HUES48 (cell line): ENCODE results near the gene ABLIM2.

Experiments used
- H3K27ac ChIP-seq: one replicate; pipeline ENCODE4 v1.7.0; 2013; ENCODE audit warnings: low read depth, low read length, inconsistent platforms
- H3K27me3 ChIP-seq: 2 replicates; pipeline ENCODE4 v1.6.1; 2013; ENCODE audit warnings: mild to moderate bottlenecking, low read length; ENCODE audit not compliant: control insufficient read depth, insufficient read depth
- H3K36me3 ChIP-seq: 2 replicates; pipeline ENCODE4 v1.6.1; 2013; ENCODE audit warnings: low read length; ENCODE audit not compliant: control insufficient read depth, insufficient read depth
- H3K4me1 ChIP-seq: 2 replicates; pipeline ENCODE4 v1.6.1; 2013; ENCODE audit warnings: mild to moderate bottlenecking, low read length; ENCODE audit not compliant: control insufficient read depth, insufficient read depth
- H3K4me3 ChIP-seq: 2 replicates; pipeline ENCODE4 v1.5.1; 2013; ENCODE audit warnings: mild to moderate bottlenecking, low read depth, low read length
- H3K9ac ChIP-seq: 2 replicates; pipeline ENCODE4 v1.6.1; 2013; ENCODE audit warnings: mild to moderate bottlenecking, low read depth, low read length, moderate library complexity
- H3K9me3 ChIP-seq: 2 replicates; pipeline ENCODE4 v1.6.1; 2013; ENCODE audit warnings: low read length; ENCODE audit not compliant: control insufficient read depth, insufficient read depth

Gene ABLIM2

DNA sequence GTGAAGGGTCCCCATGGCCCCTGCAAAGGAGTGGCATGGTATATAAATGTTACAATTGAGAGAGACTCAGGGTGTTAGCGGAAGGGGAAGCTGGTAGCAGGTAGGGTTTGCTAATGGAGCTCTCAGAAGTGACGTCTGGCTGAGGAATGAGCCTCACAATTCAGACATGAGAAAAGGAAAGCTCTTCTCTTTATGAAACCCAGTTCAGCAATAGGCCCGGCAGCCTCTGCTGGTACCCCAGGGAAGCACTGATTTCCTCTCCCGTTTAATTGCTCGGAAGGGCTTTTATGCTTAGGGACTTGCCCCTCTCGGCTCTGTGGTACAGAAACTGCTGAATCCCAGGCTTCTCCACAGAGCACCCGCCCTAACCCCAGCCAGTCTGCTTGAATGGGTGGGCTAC, 199.5 kb downstream of the ABLIM2 start:
- Histone ChIP-seq H3K36me3 (no peaks in the 10 kb centered on the region), H3K27ac (no peak overlapping the region), H3K27me3 (no peaks in the 10 kb centered on the region), H3K4me3 (no peak overlapping the region), H3K9ac (no peak overlapping the region), H3K9me3 (no peaks in the 10 kb centered on the region), H3K4me1 (peaks cover 8% of the 10 kb centered on the region)

DNA sequence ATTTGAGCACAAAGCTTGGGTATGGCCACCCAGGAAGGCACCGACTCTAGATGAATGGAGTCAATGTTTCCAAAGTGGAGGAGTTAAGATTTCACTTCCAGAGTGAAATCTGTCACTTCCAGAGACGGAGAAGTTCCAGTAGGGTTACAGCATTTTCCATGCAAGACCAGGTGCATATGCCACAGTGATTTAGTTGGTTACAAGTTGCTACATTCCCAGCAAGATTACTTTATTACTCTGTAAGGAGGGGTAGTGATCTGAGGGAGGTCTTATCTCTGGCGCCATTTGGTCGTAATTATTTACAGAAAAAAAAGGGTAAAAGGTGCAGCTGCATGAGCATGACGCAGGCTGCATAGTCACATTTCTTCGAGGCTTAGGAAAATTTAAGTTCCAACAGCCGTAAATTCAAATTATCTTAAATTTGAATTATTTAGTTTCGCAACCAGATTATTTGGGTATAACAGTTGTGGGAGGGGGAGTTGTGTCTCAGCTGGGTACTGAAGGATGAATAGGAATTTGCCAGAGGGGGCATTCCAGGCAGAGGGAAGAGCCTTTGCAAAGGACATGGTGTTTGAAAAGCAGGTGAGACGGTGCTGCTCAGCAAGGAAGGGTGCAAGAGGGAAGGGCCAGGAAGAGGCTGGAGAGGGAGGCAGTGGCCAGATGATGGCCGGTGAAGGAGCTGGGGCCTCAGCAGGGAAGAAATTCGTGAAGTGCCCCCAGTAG, 201.5 kb downstream of the ABLIM2 start:
- H3K9ac ChIP-seq: no peak overlapping the region
- no peak overlapping the region for H3K4me3 ChIP-seq
- H3K4me1 ChIP-seq: peaks cover 8% of the 10 kb centered on the region
- no peaks in the 10 kb centered on the region for H3K9me3 ChIP-seq
- H3K36me3 ChIP-seq: no peaks in the 10 kb centered on the region
- H3K27me3 ChIP-seq: no peaks in the 10 kb centered on the region
- H3K27ac ChIP-seq: no peak overlapping the region

GRCh38 chr4:7956270-7956808, 202.3 kb downstream of the ABLIM2 start:
- Histone ChIP-seq H3K27ac (no peak overlapping the region), H3K9ac (no peak overlapping the region), H3K4me3 (no peak overlapping the region), H3K36me3 (no peaks in the 10 kb centered on the region), H3K9me3 (no peaks in the 10 kb centered on the region), H3K27me3 (no peaks in the 10 kb centered on the region), H3K4me1 (peaks cover 8% of the 10 kb centered on the region)

GRCh38 chr4:7955393-7955792, 203.2 kb downstream of the ABLIM2 start:
- Histone ChIP-seq H3K27ac (no peak overlapping the region), H3K4me3 (no peak overlapping the region), H3K27me3 (no peaks in the 10 kb centered on the region), H3K4me1 (peaks cover 3% of the 10 kb centered on the region; the same call in 1 of the 2 replicates), H3K36me3 (no peaks in the 10 kb centered on the region), H3K9me3 (no peaks in the 10 kb centered on the region), H3K9ac (no peak overlapping the region)

- no peaks in the 10 kb centered on the region for H3K9me3 ChIP-seq
These were observed 206.0 kb downstream of the ABLIM2 start for GRCh38 chr4:7952615-7953014.

DNA sequence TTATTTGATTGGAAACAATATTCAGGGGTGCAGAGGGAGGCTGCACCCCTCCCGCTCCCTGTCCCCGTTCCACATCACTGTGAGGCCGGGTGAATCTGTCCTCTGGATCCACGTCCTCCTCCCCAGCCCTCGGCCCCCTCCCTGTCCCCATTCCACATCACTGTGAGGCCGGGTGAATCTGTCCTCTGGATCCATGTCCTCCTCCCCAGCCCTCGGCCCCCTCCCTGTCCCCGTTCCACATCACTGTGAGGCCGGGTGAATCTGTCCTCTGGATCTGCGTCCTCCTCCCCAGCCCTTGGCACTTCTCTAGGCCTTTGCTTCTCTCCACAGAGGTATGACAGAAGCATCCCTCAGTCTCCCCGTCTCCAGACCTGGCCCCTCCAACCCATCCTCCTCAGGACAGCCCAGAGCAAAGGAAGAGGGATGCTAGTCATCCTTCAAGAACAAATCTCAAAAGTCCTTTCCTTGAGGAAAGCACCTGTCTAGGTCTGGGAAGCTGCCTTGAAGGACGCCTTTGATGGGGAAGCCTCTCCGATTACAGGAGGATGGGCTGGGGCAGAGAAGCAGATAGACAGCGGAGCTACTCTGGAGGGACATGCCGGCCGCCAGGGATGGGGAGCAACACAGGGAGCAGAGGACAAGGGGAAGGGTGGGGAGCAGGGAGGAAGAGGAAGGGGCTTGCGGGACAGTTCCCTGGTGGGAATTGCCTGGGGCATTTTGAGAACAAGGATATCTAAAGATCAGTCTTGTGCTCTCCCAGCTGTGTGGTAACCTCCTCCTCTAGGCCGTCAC, 208.1 kb downstream of the ABLIM2 start:
- Histone ChIP-seq H3K9ac (no peak overlapping the region), H3K27me3 (no peaks in the 10 kb centered on the region), H3K4me1 (no peaks in the 10 kb centered on the region), H3K36me3 (no peaks in the 10 kb centered on the region), H3K9me3 (no peaks in the 10 kb centered on the region), H3K4me3 (no peak overlapping the region), H3K27ac (no peak overlapping the region)

More at GRCh38 chr4:7952615-7953014, 206.0 kb downstream of the ABLIM2 start:
- Histone ChIP-seq H3K27me3 (no peaks in the 10 kb centered on the region), H3K27ac (no peak overlapping the region), H3K36me3 (no peaks in the 10 kb centered on the region), H3K4me3 (no peak overlapping the region), H3K9ac (no peak overlapping the region), H3K4me1 (no peaks in the 10 kb centered on the region; the same call in 1 of the 2 replicates)

DNA sequence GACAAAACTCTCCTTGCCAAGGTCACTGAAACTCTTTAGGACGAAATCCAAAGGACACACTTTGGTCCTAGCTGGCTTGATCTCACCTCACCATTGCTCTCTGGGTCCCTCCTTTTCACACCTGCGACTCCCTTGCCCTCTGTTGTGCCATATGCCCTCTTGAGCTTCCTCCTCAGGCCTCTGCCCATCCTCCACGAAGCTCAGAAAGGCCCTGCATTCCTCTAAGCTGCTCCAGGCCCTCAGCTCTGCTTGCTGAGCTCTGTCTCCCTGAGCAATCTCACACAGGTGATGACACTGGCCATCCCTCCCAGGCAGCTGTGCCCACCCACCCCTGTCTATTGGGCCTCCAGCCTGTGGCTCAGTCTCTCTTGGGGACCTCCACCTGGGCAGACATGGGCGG, 208.9 kb downstream of the ABLIM2 start:
- Histone ChIP-seq H3K4me1 (no peaks in the 10 kb centered on the region), H3K9ac (no peak overlapping the region), H3K36me3 (no peaks in the 10 kb centered on the region), H3K9me3 (no peaks in the 10 kb centered on the region), H3K27me3 (no peaks in the 10 kb centered on the region), H3K27ac (no peak overlapping the region), H3K4me3 (no peak overlapping the region)

- Histone ChIP-seq H3K9me3 (no peaks in the 10 kb centered on the region), H3K4me1 (no peaks in the 10 kb centered on the region), H3K27ac (no peak overlapping the region), H3K27me3 (no peaks in the 10 kb centered on the region), H3K4me3 (no peak overlapping the region), H3K9ac (no peak overlapping the region), H3K36me3 (no peaks in the 10 kb centered on the region)
These were observed 210.7 kb downstream of the ABLIM2 start for GRCh38 chr4:7947927-7948326.

- Histone ChIP-seq H3K4me3 (no peak overlapping the region), H3K9me3 (no peaks in the 10 kb centered on the region), H3K4me1 (peaks cover 10% of the 10 kb centered on the region), H3K9ac (no peak overlapping the region), H3K36me3 (no peaks in the 10 kb centered on the region), H3K27me3 (no peaks in the 10 kb centered on the region), H3K27ac (no peak overlapping the region)
These were observed 212.8 kb downstream of the ABLIM2 start for GRCh38 chr4:7945709-7946380.

DNA sequence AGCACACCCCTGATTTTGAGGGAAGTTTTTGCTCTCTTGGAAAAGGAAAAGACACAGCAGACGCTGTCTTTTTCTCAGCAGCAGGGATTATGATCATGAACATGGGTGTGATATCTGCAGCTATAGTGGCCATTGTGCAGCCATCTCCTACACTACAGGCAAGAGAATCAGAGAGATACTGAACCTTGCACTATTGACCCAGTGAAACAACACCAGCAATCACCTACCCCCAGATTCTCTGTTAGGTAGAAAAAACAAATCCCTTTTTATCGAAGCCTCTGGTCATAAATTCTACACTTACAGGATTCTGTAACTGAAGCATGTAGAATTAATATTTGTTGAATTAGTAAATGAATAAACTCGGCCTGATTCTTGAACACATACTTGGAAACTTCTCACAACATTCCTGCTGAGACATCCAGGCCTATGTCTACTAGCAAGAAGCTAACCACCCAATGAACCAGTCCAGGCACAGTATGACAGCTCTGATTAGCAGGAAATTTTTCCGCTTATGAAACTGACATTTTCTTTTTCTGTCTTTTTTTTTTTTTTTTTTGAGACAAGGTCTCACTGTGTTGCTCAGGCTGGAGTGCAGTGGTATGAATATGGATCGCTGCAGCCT, 213.9 kb downstream of the ABLIM2 start:
- no peaks in the 10 kb centered on the region for H3K36me3 ChIP-seq
- H3K4me1 ChIP-seq: peaks cover 13% of the 10 kb centered on the region

More for the DNA sequence above, 213.9 kb downstream of the ABLIM2 start:
- H3K27me3 ChIP-seq: no peaks in the 10 kb centered on the region
- H3K9me3 ChIP-seq: no peaks in the 10 kb centered on the region
- no peak overlapping the region for H3K27ac ChIP-seq
- no peak overlapping the region for H3K4me3 ChIP-seq
- no peak overlapping the region for H3K9ac ChIP-seq
